Caco-2 (cell line): ENCODE results near the gene MICA. TPM values are rescaled to one million over a fixed set of nuclear protein-coding genes. Genes with fewer than 3 reads are reported as not detected.

Source experiments
- BruUV-seq: library from RNA; stranded (reverse); fragments of 400-500 nt; replicated peaks from 2 replicates; lab custom pipeline; 2021; lab: Mats Ljungman, UMichigan
- CTCF ChIA-PET: fragments of 300-600 bp; sonication (Branson Sonifier 250); formaldehyde crosslinking; loops from one replicate; lab custom pipeline; 2022; ENCODE audit warnings: antibody characterized with exemption; lab: Charles Lee
- POLR2A ChIA-PET: fragments of 300-600 bp; sonication (Branson Sonifier 250); formaldehyde crosslinking; loops from one replicate; lab custom pipeline; 2022; ENCODE audit warnings: antibody characterized with exemption; lab: Charles Lee
- DNase-seq, 2 experiments: peaks; one replicate each; pipeline versions ENCODE4 v3.0.0 to v3.0.0-alpha.2; 2020 to 2022
- H3K27me3 ChIP-seq: replicated peaks from 2 replicates; pipeline ENCODE4 v1.6.0; 2011; ENCODE audit warnings: low read length; ENCODE audit not compliant: control insufficient read depth, insufficient read depth
- H3K36me3 ChIP-seq: 2 replicates; pipeline ENCODE4 v1.5.1; 2011; ENCODE audit warnings: low read length; ENCODE audit not compliant: control insufficient read depth, insufficient read depth
- H3K4me1 ChIP-seq: fragments of 250-450 bp; sonication (Bioruptor Pico); 2 replicates; pipeline ENCODE4 v1.5.1; 2020; ENCODE audit warnings: mild to moderate bottlenecking
- H3K4me3 ChIP-seq: 2 replicates; pipeline ENCODE4 v1.5.1; 2011; ENCODE audit warnings: low read depth, mild to moderate bottlenecking, control low read depth, low read length
- H3K9me3 ChIP-seq: fragments of 250-450 bp; sonication (Bioruptor Pico); 2 replicates; pipeline ENCODE4 v1.5.1; 2020; ENCODE audit warnings: mild to moderate bottlenecking, moderate library complexity
- H3K27ac Mint-ChIP-seq: one replicate; pipeline ENCODE4 v1.8.0; 2022; ENCODE audit warnings: mixed read lengths; ENCODE audit not compliant: unreplicated experiment
- H3K27me3 Mint-ChIP-seq: one replicate; pipeline ENCODE4 v1.8.0; 2022; ENCODE audit warnings: mixed read lengths; ENCODE audit not compliant: insufficient read depth, unreplicated experiment
- H3K36me3 Mint-ChIP-seq: one replicate; pipeline ENCODE4 v1.8.0; 2022; ENCODE audit warnings: mild to moderate bottlenecking, mixed read lengths; ENCODE audit not compliant: insufficient read depth, unreplicated experiment
- H3K4me1 Mint-ChIP-seq: one replicate; pipeline ENCODE4 v1.8.0; 2022; ENCODE audit warnings: low read depth, mixed read lengths; ENCODE audit not compliant: unreplicated experiment
- H3K4me3 Mint-ChIP-seq: one replicate; pipeline ENCODE4 v1.8.0; 2022; ENCODE audit warnings: mild to moderate bottlenecking, moderate library complexity, mixed read lengths; ENCODE audit not compliant: unreplicated experiment
- H3K9me3 Mint-ChIP-seq: one replicate; pipeline ENCODE4 v1.8.0; 2022; ENCODE audit warnings: mixed read lengths; ENCODE audit not compliant: unreplicated experiment
- CTCF ChIP-seq, 2 experiments: fragments of 200-600 bp in 1 of 2; IDR thresholded peaks; 1 replicate in 1 of 2; 2 replicates in 1 of 2; pipeline versions ENCODE4 v1.5.1 to v1.8.0; 2011 to 2022; ENCODE audit warnings: antibody characterized with exemption in 1 of 2, control low read depth in 1 of 2, inconsistent platforms in 1 of 2, low read depth in 1 of 2, low read length in 1 of 2, mild to moderate bottlenecking in 1 of 2, moderate library complexity in 1 of 2; ENCODE audit not compliant: insufficient read depth in 1 of 2, severe bottlenecking in 1 of 2, unreplicated experiment in 1 of 2
- intact Hi-C: fragments of 100-400 bp; cut with micrococcal nuclease; formaldehyde crosslinking; loops from one replicate; pipeline ENCODE4 v1.10.0; 2022; ENCODE audit not compliant: unreplicated experiment
- total RNA-seq: library from RNA; stranded (reverse); gene quantifications from 2 replicates; pipeline ENCODE4 v1.2.3, GENCODE V29; 2022

Gene MICA
- total RNA-seq, 1 experiment from 2014 or later: 12.6 TPM

- peaks cover 5% of the 10 kb centered on the region for H3K27me3 Mint-ChIP-seq
- H3K4me1 Mint-ChIP-seq: no peaks in the 10 kb centered on the region
- no TSS peak for BruUV-seq
- Histone ChIP-seq H3K27me3 (no peaks in the 10 kb centered on the region), H3K4me3 (no peak overlapping the region), H3K36me3 (no peaks in the 10 kb centered on the region), H3K4me1 (0 out of 2 replicates have a peak, but pooled peaks cover 3% of the 10 kb centered on the region), H3K9me3 (no peaks in the 10 kb centered on the region)
- POLR2A ChIA-PET: no interaction called here
- TF ChIP-seq CTCF (IDR thresholded peaks at IDR 0.05; ENCODE audit: insufficient read depth in 1 of 2, low read depth in 1 of 2, low read length in 1 of 2, severe bottlenecking in 1 of 2, unreplicated experiment in 1 of 2): no peak
- intact Hi-C loops: no loop called here
- H3K27ac Mint-ChIP-seq: no peak overlapping the region
- no peaks in the 10 kb centered on the region for H3K9me3 Mint-ChIP-seq
- H3K4me3 Mint-ChIP-seq: no peak overlapping the region
- no peaks in the 10 kb centered on the region for H3K36me3 Mint-ChIP-seq
- CTCF ChIA-PET: interaction anchor here (1.1 kb wide), 1 partner anchor 239 kb away, joined by 3 read pairs; no protein-coding TSS in a partner anchor
- DNase-seq: no peak
Measured at GRCh38 chr6:31383149-31383548, 20.2 kb upstream of the MICA start.

GRCh38 chr6:31385041-31385440 is 18.4 kb upstream of the MICA start:
- no peak for DNase-seq
- Mint-ChIP-seq H3K9me3 (no peaks in the 10 kb centered on the region), H3K27me3 (no peaks in the 10 kb centered on the region), H3K36me3 (no peaks in the 10 kb centered on the region), H3K27ac (no peak overlapping the region), H3K4me3 (no peak overlapping the region), H3K4me1 (no peaks in the 10 kb centered on the region)
- BruUV-seq: no TSS peak
- intact Hi-C loops: no loop called here
- no peaks in the 10 kb centered on the region for H3K9me3 ChIP-seq
- ChIA-PET POLR2A (no interaction called here), CTCF (no interaction called here)
- no peak overlapping the region for H3K4me3 ChIP-seq
- no peaks in the 10 kb centered on the region for H3K36me3 ChIP-seq
- no peaks in the 10 kb centered on the region for H3K27me3 ChIP-seq
- TF ChIP-seq CTCF (IDR thresholded peaks at IDR 0.05; ENCODE audit: insufficient read depth in 1 of 2, low read depth in 1 of 2, low read length in 1 of 2, severe bottlenecking in 1 of 2, unreplicated experiment in 1 of 2): no peak
- no peaks in the 10 kb centered on the region for H3K4me1 ChIP-seq

GRCh38 chr6:31386099-31386498 is 17.3 kb upstream of the MICA start:
- intact Hi-C loops: no loop called here
- Histone ChIP-seq H3K9me3 (no peaks in the 10 kb centered on the region), H3K27me3 (no peaks in the 10 kb centered on the region), H3K36me3 (no peaks in the 10 kb centered on the region), H3K4me3 (no peak overlapping the region), H3K4me1 (no peaks in the 10 kb centered on the region)
- DNase-seq: no peak
- ChIA-PET CTCF (no interaction called here), POLR2A (no interaction called here)
- BruUV-seq: no TSS peak
- no peak overlapping the region for H3K27ac Mint-ChIP-seq
- no peak for TF ChIP-seq CTCF (IDR thresholded peaks at IDR 0.05; ENCODE audit: insufficient read depth in 1 of 2, low read depth in 1 of 2, low read length in 1 of 2, severe bottlenecking in 1 of 2, unreplicated experiment in 1 of 2)
- no peak overlapping the region for H3K4me3 Mint-ChIP-seq
- no peaks in the 10 kb centered on the region for H3K4me1 Mint-ChIP-seq
- H3K27me3 Mint-ChIP-seq: no peaks in the 10 kb centered on the region
- no peaks in the 10 kb centered on the region for H3K9me3 Mint-ChIP-seq
- H3K36me3 Mint-ChIP-seq: no peaks in the 10 kb centered on the region
